HFFc6 (cell line): ENCODE data around the gene CCDC137. TPM values are rescaled to one million over a fixed set of nuclear protein-coding genes. Genes with fewer than 3 reads are reported as not detected.

Experiments
- DNase-seq: peaks from one replicate; pipeline ENCODE4 v3.0.0-alpha.2; 2018
- H3K27ac Mint-ChIP-seq: 2 replicates; pipeline ENCODE4 v1.8.0; 2020; ENCODE audit warnings: mild to moderate bottlenecking, mixed read lengths
- H3K27me3 Mint-ChIP-seq: 2 replicates; pipeline ENCODE4 v1.8.0; 2021; ENCODE audit warnings: mild to moderate bottlenecking, moderate library complexity, mixed read lengths; ENCODE audit not compliant: insufficient read depth
- H3K36me3 Mint-ChIP-seq: 2 replicates; pipeline ENCODE4 v1.8.0; 2021; ENCODE audit warnings: low read depth, mixed read lengths
- H3K4me1 Mint-ChIP-seq: 2 replicates; pipeline ENCODE4 v1.8.0; 2020; ENCODE audit warnings: low read depth, mixed read lengths
- H3K4me3 Mint-ChIP-seq: 2 replicates; pipeline ENCODE4 v1.8.0; 2020; ENCODE audit warnings: mild to moderate bottlenecking, moderate library complexity, mixed read lengths
- H3K9me3 Mint-ChIP-seq: 2 replicates; pipeline ENCODE4 v1.8.0; 2020; ENCODE audit warnings: mild to moderate bottlenecking, mixed read lengths
- total RNA-seq, 6 experiments: library from RNA; stranded (reverse); fragmentation: NEBNext Ultra II Directional; extraction: Animal tissue kit (Norgen Biotek cat#: 25700); gene quantifications; 2 replicates in 1 of 6; 3 replicates in 5 of 6; pipeline ENCODE4 v1.2.3, GENCODE V29; 2021
- TF ChIP-seq, protein P1 (sequence below): fragments of 200-600 bp; sonication (generic); IDR thresholded peaks from 2 replicates; pipeline ENCODE4 v1.5.0; 2021; ENCODE audit warnings: antibody characterized with exemption, mild to moderate bottlenecking

The CCDC137 gene
- total RNA-seq, 6 experiments from 2014 or later = 22.8 to 28.8 (median 25.2) TPM

- H3K9me3 Mint-ChIP-seq = peaks cover 10% of the 10 kb centered on the region
- H3K36me3 Mint-ChIP-seq = peaks cover 4% of the 10 kb centered on the region; the same call in 1 of the 2 replicates
- peaks cover 9% of the 10 kb centered on the region for H3K4me1 Mint-ChIP-seq
- no peak overlapping the region for H3K4me3 Mint-ChIP-seq
- peaks cover 13% of the 10 kb centered on the region for H3K27me3 Mint-ChIP-seq
- DNase-seq = no peak
- TF ChIP-seq, protein P1, sequence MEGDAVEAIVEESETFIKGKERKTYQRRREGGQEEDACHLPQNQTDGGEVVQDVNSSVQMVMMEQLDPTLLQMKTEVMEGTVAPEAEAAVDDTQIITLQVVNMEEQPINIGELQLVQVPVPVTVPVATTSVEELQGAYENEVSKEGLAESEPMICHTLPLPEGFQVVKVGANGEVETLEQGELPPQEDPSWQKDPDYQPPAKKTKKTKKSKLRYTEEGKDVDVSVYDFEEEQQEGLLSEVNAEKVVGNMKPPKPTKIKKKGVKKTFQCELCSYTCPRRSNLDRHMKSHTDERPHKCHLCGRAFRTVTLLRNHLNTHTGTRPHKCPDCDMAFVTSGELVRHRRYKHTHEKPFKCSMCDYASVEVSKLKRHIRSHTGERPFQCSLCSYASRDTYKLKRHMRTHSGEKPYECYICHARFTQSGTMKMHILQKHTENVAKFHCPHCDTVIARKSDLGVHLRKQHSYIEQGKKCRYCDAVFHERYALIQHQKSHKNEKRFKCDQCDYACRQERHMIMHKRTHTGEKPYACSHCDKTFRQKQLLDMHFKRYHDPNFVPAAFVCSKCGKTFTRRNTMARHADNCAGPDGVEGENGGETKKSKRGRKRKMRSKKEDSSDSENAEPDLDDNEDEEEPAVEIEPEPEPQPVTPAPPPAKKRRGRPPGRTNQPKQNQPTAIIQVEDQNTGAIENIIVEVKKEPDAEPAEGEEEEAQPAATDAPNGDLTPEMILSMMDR = no peak
- H3K27ac Mint-ChIP-seq = no peak overlapping the region
Observed at GRCh38 chr17:81652906-81653771, 13.4 kb upstream of the CCDC137 start.

DNA sequence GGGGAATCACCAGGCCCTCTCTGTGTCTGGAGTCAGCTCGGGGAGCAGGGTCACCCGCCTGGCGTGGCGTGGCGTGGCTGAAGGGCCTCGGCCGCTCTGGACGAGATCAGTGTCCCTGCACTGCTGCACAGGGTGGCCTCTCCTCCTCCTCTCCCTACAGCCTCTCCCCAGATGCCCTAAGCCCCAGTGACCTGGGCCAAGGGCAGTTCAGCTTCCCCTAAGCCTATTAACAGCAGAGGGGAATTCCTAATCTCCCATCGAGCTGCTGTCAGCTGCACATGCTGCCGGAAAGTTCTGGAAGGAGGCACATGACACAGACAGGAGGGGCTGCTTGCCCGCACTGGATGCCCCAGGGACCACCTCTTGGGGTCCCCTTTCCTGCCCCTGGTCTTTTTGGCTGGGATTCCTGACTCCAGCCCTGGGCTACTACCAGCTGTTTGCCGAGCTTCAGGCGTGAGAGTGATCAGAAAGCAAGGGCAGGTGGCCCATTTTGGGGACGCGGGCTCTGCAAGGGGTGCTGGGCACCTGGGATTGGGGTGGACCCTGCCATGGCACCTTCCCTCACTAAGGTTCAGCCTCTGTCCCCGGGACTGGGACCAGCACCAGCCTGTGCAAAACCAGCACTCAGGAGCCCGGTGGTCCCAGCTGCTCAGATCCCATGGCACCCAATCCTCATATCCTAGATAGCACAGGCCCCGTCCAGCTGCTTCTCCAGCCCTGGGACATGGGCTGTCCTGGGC is 11.0 kb upstream of the CCDC137 start:
- no peaks in the 10 kb centered on the region for H3K9me3 Mint-ChIP-seq
- peaks cover 1% of the 10 kb centered on the region; the same call in 1 of the 2 replicates for H3K27me3 Mint-ChIP-seq
- TF ChIP-seq, protein P1 = no peak
- H3K36me3 Mint-ChIP-seq = no peaks in the 10 kb centered on the region
- H3K4me3 Mint-ChIP-seq = no peak overlapping the region
- H3K4me1 Mint-ChIP-seq = peaks cover 9% of the 10 kb centered on the region
- no peak overlapping the region for H3K27ac Mint-ChIP-seq
- no peak for DNase-seq

GRCh38 chr17:81656118-81656743 is 10.3 kb upstream of the CCDC137 start, which contains the start of gene PDE6G:
Gene PDE6G (minus strand): TSS chr17:81656542. CDS start chr17:81653305, 3,237 bp downstream.
- Mint-ChIP-seq H3K36me3 (no peaks in the 10 kb centered on the region), H3K9me3 (no peaks in the 10 kb centered on the region), H3K4me3 (no peak within 1 kb of the TSS), H3K27me3 (peaks cover 3% of the 10 kb centered on the region; the same call in 1 of the 2 replicates), H3K4me1 (peaks cover 8% of the 10 kb centered on the region), H3K27ac (no peak within 1 kb of the TSS)
- TF ChIP-seq, protein P1 = no peak
- no peak for DNase-seq

DNA sequence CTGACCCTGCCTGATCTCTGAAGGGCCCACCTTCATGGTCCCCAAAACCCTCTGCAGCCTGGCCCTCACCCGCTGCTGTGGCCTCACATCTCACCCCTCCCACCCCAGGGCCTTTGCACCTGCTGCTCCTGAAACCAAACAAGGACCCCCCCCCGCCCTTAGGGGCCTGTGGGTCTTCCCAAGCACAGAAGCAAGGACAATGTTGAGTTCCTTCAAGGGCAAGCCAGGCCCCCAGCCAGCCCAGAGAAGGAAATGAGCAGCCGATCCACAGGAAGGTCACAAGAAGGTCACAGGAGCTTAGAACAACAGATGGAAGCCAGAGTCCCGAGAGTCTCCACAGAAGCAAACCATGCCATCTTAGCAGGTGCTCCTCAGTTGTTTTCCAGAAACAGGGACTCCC is 9.7 kb upstream of the CCDC137 start:
- no peak for DNase-seq
- H3K4me3 Mint-ChIP-seq = no peak overlapping the region

GRCh38 chr17:81659038-81659437 is 7.5 kb upstream of the CCDC137 start:
- Mint-ChIP-seq H3K27me3 (peaks cover 2% of the 10 kb centered on the region), H3K27ac (no peak overlapping the region), H3K36me3 (no peaks in the 10 kb centered on the region), H3K4me3 (no peak overlapping the region), H3K9me3 (no peaks in the 10 kb centered on the region), H3K4me1 (no peaks in the 10 kb centered on the region)
- TF ChIP-seq, protein P1 = no peak
- DNase-seq = no peak

More for the DNA sequence above, 9.7 kb upstream of the CCDC137 start:
- H3K27me3 Mint-ChIP-seq = peaks cover 3% of the 10 kb centered on the region; the same call in 1 of the 2 replicates
- TF ChIP-seq, protein P1 = no peak
- H3K27ac Mint-ChIP-seq = no peak overlapping the region
- H3K4me1 Mint-ChIP-seq = peaks cover 2% of the 10 kb centered on the region
- no peaks in the 10 kb centered on the region for H3K9me3 Mint-ChIP-seq
- H3K36me3 Mint-ChIP-seq = no peaks in the 10 kb centered on the region
